Endothelial cell of umbilical vein (primary cell): ENCODE results near the gene RIPK3. TPM values are rescaled to one million over a fixed set of nuclear protein-coding genes. Genes with fewer than 3 reads are reported as not detected.

ENCODE experiments used
- BruUV-seq: library from RNA; stranded (reverse); fragments of 400-500 nt; replicated peaks from 2 replicates; lab custom pipeline; 2021; lab: Mats Ljungman, UMichigan
- CTCF ChIA-PET: fragments of 300-600, 350-600 bp; sonication (Branson Sonifier 250); formaldehyde crosslinking; loops from one replicate; lab custom pipeline; 2021; ENCODE audit warnings: antibody characterized with exemption, inconsistent platforms; lab: Charles Lee
- POLR2A ChIA-PET: fragments of 300-600, 350-600 bp; sonication (Branson Sonifier 250); formaldehyde crosslinking; loops from one replicate; lab custom pipeline; 2021; ENCODE audit warnings: antibody characterized with exemption, inconsistent platforms; lab: Charles Lee
- DNase-seq: peaks from one replicate; pipeline ENCODE4 v3.0.0-alpha.2; 2011; ENCODE audit warnings: low read depth, low spot score
- FAIRE-seq: peaks from 2 replicates; lab custom pipeline; 2011; peaks lifted over from hg19 to GRCh38; lab: Jason Lieb, UNC
- H2AFZ ChIP-seq: 2 replicates; pipeline ENCODE4 v1.6.0; 2012; ENCODE audit warnings: low read depth, low read length, control low read depth, inconsistent platforms
- H3K27ac ChIP-seq: 2 replicates; pipeline ENCODE4 v1.5.1; 2011; ENCODE audit warnings: low read depth, mild to moderate bottlenecking, control low read depth, low read length, moderate library complexity; ENCODE audit not compliant: insufficient read depth
- H3K27me3 ChIP-seq, 2 experiments: 2 replicates each; pipeline versions ENCODE4 v1.6.0 to v1.6.1; 2011; ENCODE audit warnings: low read length in 2 of 2, mixed read lengths in 1 of 2; ENCODE audit not compliant: control insufficient read depth in 2 of 2, insufficient read depth in 2 of 2
- H3K36me3 ChIP-seq, 2 experiments: 2 replicates in 1 of 2; 3 replicates in 1 of 2; pipeline ENCODE4 v1.5.1; 2011; ENCODE audit warnings: low read length in 2 of 2, mild to moderate bottlenecking in 1 of 2, moderate library complexity in 1 of 2; ENCODE audit not compliant: control insufficient read depth in 2 of 2, insufficient read depth in 2 of 2; ENCODE audit errors: extremely low read depth in 1 of 2
- H3K4me1 ChIP-seq: 3 replicates; pipeline ENCODE4 v1.5.1; 2011; ENCODE audit warnings: mild to moderate bottlenecking, low read length; ENCODE audit not compliant: control insufficient read depth, insufficient read depth; ENCODE audit errors: extremely low read depth
- H3K4me2 ChIP-seq: 2 replicates; pipeline ENCODE4 v1.6.1; 2011; ENCODE audit warnings: low read length, control low read depth, mixed read lengths; ENCODE audit not compliant: insufficient read depth
- H3K4me3 ChIP-seq, 3 experiments: fragments of 200-600 bp in 1 of 3; sonication (generic), shearing (Covaris generic) in 1 of 3; replicated peaks in 1 of 3; 2 replicates each; pipeline ENCODE4 v1.5.1; 2011 to 2016; ENCODE audit warnings: control low read depth in 3 of 3, low read length in 3 of 3, mild to moderate bottlenecking in 2 of 3, inconsistent platforms in 1 of 3, low read depth in 1 of 3, moderate library complexity in 1 of 3; ENCODE audit not compliant: insufficient read depth in 1 of 3
- H3K79me2 ChIP-seq: 2 replicates; pipeline ENCODE4 v1.6.0; 2012; ENCODE audit warnings: low read length, inconsistent platforms; ENCODE audit not compliant: control insufficient read depth, insufficient read depth
- H3K9ac ChIP-seq: replicated peaks from 2 replicates; pipeline ENCODE3; 2011; ENCODE audit warnings: low read length, control low read depth; ENCODE audit not compliant: insufficient read depth; ENCODE audit errors: extremely low read depth
- H3K9me1 ChIP-seq: replicated peaks from 3 replicates; pipeline ENCODE4 v1.6.0; 2011; ENCODE audit warnings: mild to moderate bottlenecking, low read length; ENCODE audit not compliant: control insufficient read depth, insufficient read depth; ENCODE audit errors: extremely low read depth
- H3K9me3 ChIP-seq: replicated peaks from 2 replicates; pipeline ENCODE4 v1.5.1; 2012; ENCODE audit warnings: low read length, inconsistent platforms; ENCODE audit not compliant: control insufficient read depth, insufficient read depth
- H4K20me1 ChIP-seq: replicated peaks from 2 replicates; pipeline ENCODE3; 2011; ENCODE audit warnings: mild to moderate bottlenecking, low read length; ENCODE audit not compliant: control insufficient read depth, insufficient read depth; ENCODE audit errors: extremely low read depth
- CTCF ChIP-seq, 2 donors: IDR thresholded peaks; 1 replicate in 1 of 2; 2 replicates in 1 of 2; pipeline ENCODE4 v1.5.1; 2011; ENCODE audit warnings: low read length in 2 of 2, mild to moderate bottlenecking in 2 of 2, moderate library complexity in 2 of 2, control low read depth in 1 of 2, inconsistent platforms in 1 of 2, low read depth in 1 of 2; ENCODE audit not compliant: insufficient read depth in 1 of 2; ENCODE audit errors: extremely low read depth in 1 of 2
- EZH2 ChIP-seq: IDR thresholded peaks from 2 replicates; pipeline ENCODE4 v1.6.1; 2012; ENCODE audit warnings: borderline replicate concordance, low read depth, mild to moderate bottlenecking, moderate library complexity, low read length, inconsistent platforms; ENCODE audit not compliant: severe bottlenecking
- FOS ChIP-seq: IDR thresholded peaks from 2 replicates; pipeline ENCODE4 v1.6.1; 2011; ENCODE audit warnings: mild to moderate bottlenecking, low read length, moderate library complexity, borderline replicate concordance; ENCODE audit not compliant: insufficient read depth
- GATA2 ChIP-seq: IDR thresholded peaks from 2 replicates; pipeline ENCODE4 v1.7.0; 2011; ENCODE audit warnings: low read depth, mild to moderate bottlenecking, moderate library complexity, mixed read lengths, low read length; ENCODE audit not compliant: insufficient read length, insufficient read depth
- JUN ChIP-seq: IDR thresholded peaks from 2 replicates; pipeline ENCODE4 v1.6.1; 2011; ENCODE audit warnings: borderline replicate concordance, low read depth; ENCODE audit not compliant: insufficient read length, insufficient read depth
- MAX ChIP-seq: IDR thresholded peaks from 2 replicates; pipeline ENCODE4 v1.6.1; 2011; ENCODE audit not compliant: insufficient read depth, insufficient read length
- MYC ChIP-seq: IDR thresholded peaks from one replicate; pipeline ENCODE4 v1.6.1; 2011; ENCODE audit warnings: mild to moderate bottlenecking, low read depth, low read length
- POLR2A ChIP-seq: IDR thresholded peaks from 2 replicates; pipeline ENCODE4 v1.6.1; 2012; ENCODE audit warnings: low read depth, mild to moderate bottlenecking, control low read depth, low read length
- POLR2AphosphoS5 ChIP-seq: IDR thresholded peaks from 2 replicates; pipeline ENCODE4 v1.6.1; 2012; ENCODE audit warnings: low read depth, mild to moderate bottlenecking, control low read depth, low read length, moderate library complexity; ENCODE audit not compliant: insufficient read depth
- dilution Hi-C: fragments of 300-500 bp; cut with MboI; formaldehyde crosslinking; loops from one replicate; pipeline ENCODE4 v1.15.0; 2019; ENCODE audit warnings: low sequenced_read_pairs; ENCODE audit not compliant: extremely low pct_ligation_motif_present
- intact Hi-C: fragments of 100-400 bp; cut with micrococcal nuclease; formaldehyde crosslinking; loops from one replicate; pipeline ENCODE4 v1.10.0; 2022
- polyA plus RNA-seq, 4 experiments: library from polyadenylated mRNA; depleted of rRNA in 3 of 4; stranded (reverse) in 3 of 4; unstranded in 1 of 4; fragments of >200 nt; gene quantifications; 2 replicates each; pipeline versions ENCODE4 v1.2.1 to v1.2.3, GENCODE V29; 2011 to 2012; ENCODE audit warnings: missing spikeins in 1 of 4
- total RNA-seq: library from RNA; stranded (reverse); gene quantifications from 2 replicates; pipeline ENCODE4 v1.2.3, GENCODE V29; 2021

The RIPK3 gene
- total and polyA plus RNA-seq, 2 donors (not counting 3 experiments of a cell fraction or from before 2014, with no cell fraction given) = 3.1 to 5.1 TPM

GRCh38 chr14:24310646-24311604 is 28.9 kb downstream of the RIPK3 start, which contains the start of gene LTB4R:
Gene LTB4R, plus strand, starts transcription at chr14:24311502. Its CDS starts 4,150 bp downstream, at chr14:24315652.
- BruUV-seq = no TSS peak
- ChIA-PET POLR2A (interaction anchor here (1.3 kb wide), 1 partner anchor 69 kb away, joined by 5 read pairs; the partner anchor contains the start of gene TINF2), CTCF (interaction anchor here (0.6 to 7.4 kb wide), 12 partner anchors 12 to 196 kb away, joined by 3 to 122 read pairs (median 6); partner anchors contain the start of genes CHMP4A, DCAF11, DHRS1 and IRF9)
- no peaks in the 10 kb centered on the region for H3K9me3 ChIP-seq
- no peaks in the 10 kb centered on the region for H3K79me2 ChIP-seq
- intact Hi-C loops (no loop called here), dilution Hi-C loops (no loop called here)
- DNase-seq = peak; percentile 88
- H3K27me3 ChIP-seq = no peaks in the 10 kb centered on the region
- FAIRE-seq = peak; percentile 85
- peak within 1 kb of the TSS; percentile 27 for H3K9ac ChIP-seq
- peak within 1 kb of the TSS in 1 of 3 experiments; percentile 19 for H3K4me3 ChIP-seq
- H3K4me2 ChIP-seq = peak within 1 kb of the TSS; percentile 32
- peaks cover 60% of the 10 kb centered on the region for H3K4me1 ChIP-seq
- H3K9me1 ChIP-seq = no peaks in the 10 kb centered on the region
- no peak for TF ChIP-seq MYC
- TF ChIP-seq MAX = peak; percentile 64
- no peak for TF ChIP-seq FOS
- peak; percentile 20 to 53 for TF ChIP-seq CTCF (IDR thresholded peaks at IDR 0.05; ENCODE audit: extremely low read depth in 1 of 2, insufficient read depth in 1 of 2, low read depth in 1 of 2, low read length in 2 of 2)
- TF ChIP-seq JUN = no peak
- no peak for TF ChIP-seq GATA2
- no peak for TF ChIP-seq EZH2
- TF ChIP-seq POLR2A = peak; percentile 34
- TF ChIP-seq POLR2AphosphoS5 = peak; percentile 78
- H3K36me3 ChIP-seq = peaks cover 0 to 8% of the 10 kb centered on the region in 2 experiments
- H4K20me1 ChIP-seq = no peaks in the 10 kb centered on the region
- H3K27ac ChIP-seq = peak within 1 kb of the TSS; percentile 91
- peak within 1 kb of the TSS; percentile 25 for H2AFZ ChIP-seq
